Measurements from ENCODE around the gene CNTN4.

Gene CNTN4

DNA sequence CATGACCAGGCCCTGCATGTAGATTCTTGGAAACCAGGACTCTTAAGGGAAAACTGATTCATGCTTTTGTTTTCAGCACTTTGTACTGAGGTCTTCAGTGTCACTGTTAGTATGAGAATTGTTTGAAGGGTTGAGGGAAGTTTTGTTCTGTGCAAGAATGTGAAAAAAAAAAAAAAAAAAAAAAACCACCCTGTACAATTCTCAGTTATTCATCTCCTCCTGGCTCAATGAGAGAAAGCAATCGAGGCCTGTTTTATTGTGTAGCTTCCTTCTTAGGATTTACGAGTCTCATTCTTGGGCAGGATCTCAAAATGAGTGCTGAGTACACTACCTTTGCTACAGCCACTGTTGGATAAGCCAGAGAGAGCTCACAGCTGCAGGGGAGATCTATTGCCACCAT lies 469.5 kb downstream of the CNTN4 start:
- H3K4me1 ChIP-seq (ENCODE audit: control insufficient read depth, insufficient read depth, low read length), result no peaks in the 10 kb centered on the region
- no peaks in the 10 kb centered on the region for H3K27me3 ChIP-seq (ENCODE audit: control insufficient read depth, insufficient read depth, low read length)
- no peaks in the 10 kb centered on the region for H3K36me3 ChIP-seq (ENCODE audit: control insufficient read depth, insufficient read depth, low read length)
- H3K9me3 ChIP-seq (ENCODE audit: control insufficient read depth, insufficient read depth, low read length), result no peaks in the 10 kb centered on the region
- H3K4me3 ChIP-seq (ENCODE audit: low read depth, low read length), result no peak overlapping the region
- no peak overlapping the region for H3K9ac ChIP-seq (ENCODE audit: low read depth, low read length)

- H3K36me3 ChIP-seq (ENCODE audit: control insufficient read depth, insufficient read depth, low read length), result no peaks in the 10 kb centered on the region
- H3K9ac ChIP-seq (ENCODE audit: low read depth, low read length), result no peak overlapping the region
- no peak overlapping the region for H3K4me3 ChIP-seq (ENCODE audit: low read depth, low read length)
- no peaks in the 10 kb centered on the region for H3K4me1 ChIP-seq (ENCODE audit: control insufficient read depth, insufficient read depth, low read length)
- H3K27me3 ChIP-seq (ENCODE audit: control insufficient read depth, insufficient read depth, low read length), result no peaks in the 10 kb centered on the region
- H3K9me3 ChIP-seq (ENCODE audit: control insufficient read depth, insufficient read depth, low read length), result no peaks in the 10 kb centered on the region
Observed at GRCh38 chr3:2568929-2569328, 470.3 kb downstream of the CNTN4 start.

GRCh38 chr3:2577571-2577970 lies 478.9 kb downstream of the CNTN4 start:
- Histone ChIP-seq H3K4me1 (ENCODE audit: control insufficient read depth, insufficient read depth, low read length) (no peaks in the 10 kb centered on the region), H3K9me3 (ENCODE audit: control insufficient read depth, insufficient read depth, low read length) (no peaks in the 10 kb centered on the region), H3K9ac (ENCODE audit: low read depth, low read length) (no peak overlapping the region), H3K4me3 (ENCODE audit: low read depth, low read length) (no peak overlapping the region), H3K36me3 (ENCODE audit: control insufficient read depth, insufficient read depth, low read length) (no peaks in the 10 kb centered on the region), H3K27me3 (ENCODE audit: control insufficient read depth, insufficient read depth, low read length) (no peaks in the 10 kb centered on the region)

- Histone ChIP-seq H3K9me3 (ENCODE audit: control insufficient read depth, insufficient read depth, low read length) (no peaks in the 10 kb centered on the region), H3K4me3 (ENCODE audit: low read depth, low read length) (no peak overlapping the region), H3K36me3 (ENCODE audit: control insufficient read depth, insufficient read depth, low read length) (no peaks in the 10 kb centered on the region), H3K27me3 (ENCODE audit: control insufficient read depth, insufficient read depth, low read length) (no peaks in the 10 kb centered on the region), H3K9ac (ENCODE audit: low read depth, low read length) (no peak overlapping the region), H3K4me1 (ENCODE audit: control insufficient read depth, insufficient read depth, low read length) (no peaks in the 10 kb centered on the region)
Observed at GRCh38 chr3:2578560-2578959, 479.9 kb downstream of the CNTN4 start.

GRCh38 chr3:2579206-2579605 lies 480.5 kb downstream of the CNTN4 start:
- H3K4me1 ChIP-seq (ENCODE audit: control insufficient read depth, insufficient read depth, low read length), result no peaks in the 10 kb centered on the region
- H3K9me3 ChIP-seq (ENCODE audit: control insufficient read depth, insufficient read depth, low read length), result no peaks in the 10 kb centered on the region
- no peak overlapping the region for H3K9ac ChIP-seq (ENCODE audit: low read depth, low read length)
- no peaks in the 10 kb centered on the region for H3K27me3 ChIP-seq (ENCODE audit: control insufficient read depth, insufficient read depth, low read length)
- H3K4me3 ChIP-seq (ENCODE audit: low read depth, low read length), result no peak overlapping the region
- no peaks in the 10 kb centered on the region for H3K36me3 ChIP-seq (ENCODE audit: control insufficient read depth, insufficient read depth, low read length)

DNA sequence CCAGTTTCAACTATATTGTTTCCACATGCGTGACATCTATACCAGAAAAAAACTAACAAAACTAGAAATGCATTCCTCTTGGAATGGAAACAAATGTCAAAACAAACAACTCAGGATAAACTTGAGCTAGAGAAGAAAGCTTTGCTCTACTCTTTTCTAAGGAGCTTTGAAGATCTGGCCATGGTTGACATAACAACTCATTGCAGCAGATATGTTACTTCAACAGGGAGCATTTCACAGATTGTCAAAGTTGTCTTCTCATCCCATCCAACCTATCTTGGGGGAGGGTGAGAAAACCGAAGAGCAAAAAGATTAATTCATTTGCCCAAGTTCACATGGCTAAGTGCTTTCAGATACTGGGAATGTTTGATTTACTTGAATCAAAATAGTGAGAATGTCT lies 484.4 kb downstream of the CNTN4 start:
- H3K9me3 ChIP-seq (ENCODE audit: control insufficient read depth, insufficient read depth, low read length), result no peaks in the 10 kb centered on the region
- H3K4me3 ChIP-seq (ENCODE audit: low read depth, low read length), result no peak overlapping the region
- H3K27me3 ChIP-seq (ENCODE audit: control insufficient read depth, insufficient read depth, low read length), result no peaks in the 10 kb centered on the region
- H3K4me1 ChIP-seq (ENCODE audit: control insufficient read depth, insufficient read depth, low read length), result no peaks in the 10 kb centered on the region
- no peak overlapping the region for H3K9ac ChIP-seq (ENCODE audit: low read depth, low read length)
- no peaks in the 10 kb centered on the region for H3K36me3 ChIP-seq (ENCODE audit: control insufficient read depth, insufficient read depth, low read length)

GRCh38 chr3:2589336-2589969 lies 490.8 kb downstream of the CNTN4 start:
- H3K9ac ChIP-seq (ENCODE audit: low read depth, low read length), result no peak overlapping the region

DNA sequence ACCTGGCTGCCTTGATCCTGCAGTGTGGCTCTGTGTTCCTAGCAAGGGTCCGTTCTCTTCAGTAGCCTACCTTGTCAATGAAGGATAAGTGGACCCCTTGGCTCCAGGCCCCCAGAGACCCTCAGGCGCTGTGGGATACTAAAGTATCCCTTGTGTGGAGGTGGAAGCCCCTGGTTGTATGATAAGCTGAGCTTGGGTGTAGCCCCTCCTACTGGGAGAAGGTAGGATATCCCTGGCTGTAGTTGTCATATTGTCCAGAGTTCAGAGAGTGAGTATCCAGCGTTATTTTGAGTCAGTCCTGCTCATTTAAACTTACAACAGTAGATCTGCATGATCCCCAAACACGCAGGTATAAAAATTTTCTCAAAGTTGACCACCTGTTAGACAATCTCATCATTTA lies 496.8 kb downstream of the CNTN4 start:
- no peak overlapping the region for H3K4me3 ChIP-seq (ENCODE audit: low read depth, low read length)
- no peaks in the 10 kb centered on the region for H3K9me3 ChIP-seq (ENCODE audit: control insufficient read depth, insufficient read depth, low read length)
- no peaks in the 10 kb centered on the region for H3K36me3 ChIP-seq (ENCODE audit: control insufficient read depth, insufficient read depth, low read length)
- H3K9ac ChIP-seq (ENCODE audit: low read depth, low read length), result no peak overlapping the region
- H3K27me3 ChIP-seq (ENCODE audit: control insufficient read depth, insufficient read depth, low read length), result no peaks in the 10 kb centered on the region
- no peaks in the 10 kb centered on the region for H3K4me1 ChIP-seq (ENCODE audit: control insufficient read depth, insufficient read depth, low read length)

More at GRCh38 chr3:2589336-2589969, 490.8 kb downstream of the CNTN4 start:
- Histone ChIP-seq H3K4me1 (ENCODE audit: control insufficient read depth, insufficient read depth, low read length) (no peaks in the 10 kb centered on the region), H3K27me3 (ENCODE audit: control insufficient read depth, insufficient read depth, low read length) (no peaks in the 10 kb centered on the region), H3K4me3 (ENCODE audit: low read depth, low read length) (no peak overlapping the region), H3K36me3 (ENCODE audit: control insufficient read depth, insufficient read depth, low read length) (no peaks in the 10 kb centered on the region), H3K9me3 (ENCODE audit: control insufficient read depth, insufficient read depth, low read length) (no peaks in the 10 kb centered on the region)

DNA sequence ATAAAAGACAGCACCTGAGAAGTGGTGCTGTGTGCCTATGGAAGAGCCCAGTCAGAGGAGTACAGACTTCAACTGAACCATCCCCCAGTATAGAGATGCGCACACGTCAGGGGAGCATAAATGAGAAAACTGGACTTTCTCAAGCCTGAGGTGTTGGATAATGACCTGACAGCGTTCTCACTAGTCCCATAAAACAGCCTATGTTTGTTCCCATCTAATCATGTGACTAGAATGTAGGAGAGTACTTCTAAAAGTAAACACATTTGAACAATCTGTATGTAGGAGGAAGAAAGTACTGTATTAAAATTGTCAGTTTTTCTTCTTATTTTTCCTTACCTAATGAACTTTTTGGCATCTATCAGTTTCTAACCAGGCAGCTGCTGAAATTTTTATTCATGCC lies 498.9 kb downstream of the CNTN4 start:
- Histone ChIP-seq H3K27me3 (ENCODE audit: control insufficient read depth, insufficient read depth, low read length) (no peaks in the 10 kb centered on the region), H3K9ac (ENCODE audit: low read depth, low read length) (no peak overlapping the region), H3K4me1 (ENCODE audit: control insufficient read depth, insufficient read depth, low read length) (no peaks in the 10 kb centered on the region), H3K9me3 (ENCODE audit: control insufficient read depth, insufficient read depth, low read length) (no peaks in the 10 kb centered on the region), H3K36me3 (ENCODE audit: control insufficient read depth, insufficient read depth, low read length) (no peaks in the 10 kb centered on the region), H3K4me3 (ENCODE audit: low read depth, low read length) (no peak overlapping the region)

DNA sequence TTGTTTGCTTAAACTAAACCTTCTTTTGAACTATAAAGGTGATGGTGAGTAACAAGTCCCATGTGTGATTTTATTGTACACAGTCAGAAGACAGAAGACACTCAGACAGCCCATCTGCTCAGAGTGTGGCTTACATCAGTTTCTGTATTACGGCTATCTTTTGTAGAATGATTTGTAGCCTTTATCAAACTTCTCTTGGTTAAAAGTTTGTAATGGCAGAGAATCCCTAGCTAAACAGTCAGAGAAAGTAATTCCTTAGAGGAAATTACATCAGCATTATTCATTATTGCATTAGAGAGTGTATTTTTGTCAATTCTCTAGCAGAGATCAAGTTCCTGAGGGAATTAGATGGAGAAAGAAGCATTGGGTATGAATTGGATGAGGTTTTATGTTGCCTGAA lies 500.8 kb downstream of the CNTN4 start:
- H3K9ac ChIP-seq (ENCODE audit: low read depth, low read length), result no peak overlapping the region
- no peak overlapping the region for H3K4me3 ChIP-seq (ENCODE audit: low read depth, low read length)
- no peaks in the 10 kb centered on the region for H3K36me3 ChIP-seq (ENCODE audit: control insufficient read depth, insufficient read depth, low read length)
- H3K9me3 ChIP-seq (ENCODE audit: control insufficient read depth, insufficient read depth, low read length), result no peaks in the 10 kb centered on the region
- no peaks in the 10 kb centered on the region for H3K27me3 ChIP-seq (ENCODE audit: control insufficient read depth, insufficient read depth, low read length)
- no peaks in the 10 kb centered on the region for H3K4me1 ChIP-seq (ENCODE audit: control insufficient read depth, insufficient read depth, low read length)

GRCh38 chr3:2603692-2604289 lies 505.1 kb downstream of the CNTN4 start:
- Histone ChIP-seq H3K36me3 (ENCODE audit: control insufficient read depth, insufficient read depth, low read length) (no peaks in the 10 kb centered on the region), H3K4me1 (ENCODE audit: control insufficient read depth, insufficient read depth, low read length) (no peaks in the 10 kb centered on the region), H3K27me3 (ENCODE audit: control insufficient read depth, insufficient read depth, low read length) (no peaks in the 10 kb centered on the region), H3K9ac (ENCODE audit: low read depth, low read length) (no peak overlapping the region), H3K9me3 (ENCODE audit: control insufficient read depth, insufficient read depth, low read length) (no peaks in the 10 kb centered on the region), H3K4me3 (ENCODE audit: low read depth, low read length) (no peak overlapping the region)

GRCh38 chr3:2614578-2614977 lies 515.9 kb downstream of the CNTN4 start:
- no peaks in the 10 kb centered on the region for H3K27me3 ChIP-seq (ENCODE audit: control insufficient read depth, insufficient read depth, low read length)
- H3K9ac ChIP-seq (ENCODE audit: low read depth, low read length), result no peak overlapping the region
- H3K4me3 ChIP-seq (ENCODE audit: low read depth, low read length), result no peak overlapping the region
- no peaks in the 10 kb centered on the region for H3K36me3 ChIP-seq (ENCODE audit: control insufficient read depth, insufficient read depth, low read length)
- no peaks in the 10 kb centered on the region for H3K4me1 ChIP-seq (ENCODE audit: control insufficient read depth, insufficient read depth, low read length)
- H3K9me3 ChIP-seq (ENCODE audit: control insufficient read depth, insufficient read depth, low read length), result no peaks in the 10 kb centered on the region
